Nephron (organoid): ENCODE data around the gene CSMD2.

Experiments
- H3K27ac Mint-ChIP-seq, 3 experiments: 2 replicates each; pipeline ENCODE4 v1.8.0; 2020; ENCODE audit warnings: mixed read lengths in 3 of 3, mild to moderate bottlenecking in 2 of 3, moderate library complexity in 1 of 3
- H3K27me3 Mint-ChIP-seq: 2 replicates; pipeline ENCODE4 v1.8.0; 2021; ENCODE audit warnings: low read depth, mild to moderate bottlenecking, moderate library complexity, mixed read lengths
- H3K36me3 Mint-ChIP-seq: 2 replicates; pipeline ENCODE4 v1.8.0; 2020; ENCODE audit warnings: low read depth, mixed read lengths
- H3K4me1 Mint-ChIP-seq: 2 replicates; pipeline ENCODE4 v1.8.0; 2020; ENCODE audit warnings: mixed read lengths
- H3K4me3 Mint-ChIP-seq, 3 experiments: 2 replicates each; pipeline ENCODE4 v1.8.0; 2020; ENCODE audit warnings: mild to moderate bottlenecking in 3 of 3, mixed read lengths in 3 of 3, moderate library complexity in 2 of 3
- H3K9me3 Mint-ChIP-seq: 2 replicates; pipeline ENCODE4 v1.8.0; 2020; ENCODE audit warnings: mixed read lengths
- TF ChIP-seq, protein P1 (sequence below), 3 experiments: fragments of 200-600 bp; sonication (generic); IDR thresholded peaks; one replicate each; pipeline ENCODE4 v1.5.0; 2021; ENCODE audit warnings: antibody characterized with exemption in 3 of 3; ENCODE audit not compliant: unreplicated experiment in 3 of 3

CSMD2 gene

DNA sequence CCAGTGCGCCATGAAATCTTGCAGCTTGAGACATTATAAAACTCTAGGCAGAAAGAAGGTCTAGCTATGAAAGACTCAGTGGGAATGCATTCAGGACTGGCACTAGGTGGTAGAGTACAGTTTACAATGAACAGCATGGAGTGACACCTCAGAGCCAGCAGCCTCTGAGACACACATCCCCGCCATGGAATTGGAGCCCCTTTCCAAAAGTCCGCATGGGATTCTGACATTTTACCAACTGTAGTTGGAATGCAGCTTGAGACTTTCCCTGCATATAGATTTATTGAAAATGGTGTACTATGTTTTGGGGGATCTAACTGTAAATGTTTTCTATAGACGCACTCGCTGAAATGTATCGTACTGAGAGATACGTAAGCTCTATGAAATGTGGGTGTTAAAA, 576.3 kb downstream of the CSMD2 start:
- no peaks in the 10 kb centered on the region for H3K4me1 Mint-ChIP-seq
- H3K27ac Mint-ChIP-seq: no peak overlapping the region
- no peaks in the 10 kb centered on the region for H3K9me3 Mint-ChIP-seq
- TF ChIP-seq, protein P1, sequence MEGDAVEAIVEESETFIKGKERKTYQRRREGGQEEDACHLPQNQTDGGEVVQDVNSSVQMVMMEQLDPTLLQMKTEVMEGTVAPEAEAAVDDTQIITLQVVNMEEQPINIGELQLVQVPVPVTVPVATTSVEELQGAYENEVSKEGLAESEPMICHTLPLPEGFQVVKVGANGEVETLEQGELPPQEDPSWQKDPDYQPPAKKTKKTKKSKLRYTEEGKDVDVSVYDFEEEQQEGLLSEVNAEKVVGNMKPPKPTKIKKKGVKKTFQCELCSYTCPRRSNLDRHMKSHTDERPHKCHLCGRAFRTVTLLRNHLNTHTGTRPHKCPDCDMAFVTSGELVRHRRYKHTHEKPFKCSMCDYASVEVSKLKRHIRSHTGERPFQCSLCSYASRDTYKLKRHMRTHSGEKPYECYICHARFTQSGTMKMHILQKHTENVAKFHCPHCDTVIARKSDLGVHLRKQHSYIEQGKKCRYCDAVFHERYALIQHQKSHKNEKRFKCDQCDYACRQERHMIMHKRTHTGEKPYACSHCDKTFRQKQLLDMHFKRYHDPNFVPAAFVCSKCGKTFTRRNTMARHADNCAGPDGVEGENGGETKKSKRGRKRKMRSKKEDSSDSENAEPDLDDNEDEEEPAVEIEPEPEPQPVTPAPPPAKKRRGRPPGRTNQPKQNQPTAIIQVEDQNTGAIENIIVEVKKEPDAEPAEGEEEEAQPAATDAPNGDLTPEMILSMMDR (IDR thresholded peaks at IDR 0.05; ENCODE audit: unreplicated experiment in 3 of 3): no peak
- H3K27me3 Mint-ChIP-seq: no peaks in the 10 kb centered on the region
- no peaks in the 10 kb centered on the region for H3K36me3 Mint-ChIP-seq
- H3K4me3 Mint-ChIP-seq: no peak overlapping the region

DNA sequence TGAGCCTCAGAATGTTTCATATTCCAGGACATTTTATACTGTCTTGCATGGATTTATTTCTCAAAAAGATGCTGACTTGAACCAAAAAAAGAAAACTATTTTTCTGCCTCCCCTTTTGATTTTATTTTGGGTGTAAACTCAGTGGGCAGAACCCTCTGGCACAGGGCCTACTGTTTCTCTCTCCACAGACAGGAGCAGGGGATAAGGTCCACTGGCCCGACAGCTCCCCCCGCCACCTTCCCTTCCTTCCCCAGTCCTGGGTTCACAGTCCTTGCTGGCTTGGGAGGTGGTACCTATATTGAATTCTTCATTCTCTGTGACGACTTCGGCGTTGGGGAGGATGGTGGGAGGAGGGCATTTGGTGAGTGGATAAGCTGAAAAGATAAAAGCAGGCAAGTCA, 578.2 kb downstream of the CSMD2 start:
- TF ChIP-seq, protein P1 (IDR thresholded peaks at IDR 0.05; ENCODE audit: unreplicated experiment in 3 of 3): no peak
- Mint-ChIP-seq H3K9me3 (no peaks in the 10 kb centered on the region), H3K27me3 (no peaks in the 10 kb centered on the region), H3K4me3 (no peak overlapping the region), H3K4me1 (no peaks in the 10 kb centered on the region), H3K27ac (no peak overlapping the region), H3K36me3 (no peaks in the 10 kb centered on the region)

DNA sequence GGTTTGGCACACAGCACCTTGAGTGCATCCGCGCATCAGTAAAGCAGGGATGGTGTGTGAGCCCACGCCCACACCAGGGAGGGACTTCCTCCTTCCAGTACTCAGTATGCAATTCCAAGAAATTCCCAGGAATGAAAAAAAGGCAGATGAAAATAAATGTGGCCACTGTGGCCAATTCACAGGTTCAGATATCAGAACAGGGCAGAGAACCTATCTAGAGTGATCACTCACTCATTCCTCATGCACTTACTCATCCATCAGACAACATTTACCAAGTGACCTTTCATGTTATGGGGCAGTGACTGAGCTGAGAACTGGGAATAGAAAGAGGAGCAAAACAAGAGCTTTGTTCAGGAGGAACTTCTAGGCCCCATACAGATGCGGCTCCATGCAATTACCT, 578.9 kb downstream of the CSMD2 start:
- Mint-ChIP-seq H3K9me3 (no peaks in the 10 kb centered on the region), H3K27ac (no peak overlapping the region), H3K36me3 (no peaks in the 10 kb centered on the region), H3K4me3 (no peak overlapping the region), H3K4me1 (no peaks in the 10 kb centered on the region), H3K27me3 (no peaks in the 10 kb centered on the region)
- TF ChIP-seq, protein P1 (IDR thresholded peaks at IDR 0.05; ENCODE audit: unreplicated experiment in 3 of 3): no peak

DNA sequence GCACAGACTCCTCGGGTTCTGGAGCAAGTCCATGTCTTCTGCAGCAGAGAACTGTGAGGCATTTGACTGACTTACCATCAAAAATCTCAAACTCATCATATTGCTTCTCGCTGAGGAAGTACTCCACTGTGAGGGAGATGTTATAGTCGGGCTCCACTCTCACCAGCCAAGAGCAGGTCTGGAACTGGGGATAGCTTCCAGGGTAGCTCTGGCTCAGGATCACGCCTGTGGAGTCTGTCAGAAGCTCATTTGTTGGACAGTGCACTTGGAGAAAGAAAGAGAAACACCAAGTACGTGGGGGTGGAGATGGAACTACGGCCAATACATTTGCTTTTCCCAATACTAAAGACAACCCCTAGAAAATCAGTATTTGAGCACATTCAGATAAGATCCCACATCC, 581.5 kb downstream of the CSMD2 start:
- Mint-ChIP-seq H3K4me3 (no peak overlapping the region), H3K27me3 (no peaks in the 10 kb centered on the region), H3K9me3 (no peaks in the 10 kb centered on the region), H3K36me3 (no peaks in the 10 kb centered on the region), H3K27ac (no peak overlapping the region), H3K4me1 (no peaks in the 10 kb centered on the region)
- TF ChIP-seq, protein P1 (IDR thresholded peaks at IDR 0.05; ENCODE audit: unreplicated experiment in 3 of 3): no peak

DNA sequence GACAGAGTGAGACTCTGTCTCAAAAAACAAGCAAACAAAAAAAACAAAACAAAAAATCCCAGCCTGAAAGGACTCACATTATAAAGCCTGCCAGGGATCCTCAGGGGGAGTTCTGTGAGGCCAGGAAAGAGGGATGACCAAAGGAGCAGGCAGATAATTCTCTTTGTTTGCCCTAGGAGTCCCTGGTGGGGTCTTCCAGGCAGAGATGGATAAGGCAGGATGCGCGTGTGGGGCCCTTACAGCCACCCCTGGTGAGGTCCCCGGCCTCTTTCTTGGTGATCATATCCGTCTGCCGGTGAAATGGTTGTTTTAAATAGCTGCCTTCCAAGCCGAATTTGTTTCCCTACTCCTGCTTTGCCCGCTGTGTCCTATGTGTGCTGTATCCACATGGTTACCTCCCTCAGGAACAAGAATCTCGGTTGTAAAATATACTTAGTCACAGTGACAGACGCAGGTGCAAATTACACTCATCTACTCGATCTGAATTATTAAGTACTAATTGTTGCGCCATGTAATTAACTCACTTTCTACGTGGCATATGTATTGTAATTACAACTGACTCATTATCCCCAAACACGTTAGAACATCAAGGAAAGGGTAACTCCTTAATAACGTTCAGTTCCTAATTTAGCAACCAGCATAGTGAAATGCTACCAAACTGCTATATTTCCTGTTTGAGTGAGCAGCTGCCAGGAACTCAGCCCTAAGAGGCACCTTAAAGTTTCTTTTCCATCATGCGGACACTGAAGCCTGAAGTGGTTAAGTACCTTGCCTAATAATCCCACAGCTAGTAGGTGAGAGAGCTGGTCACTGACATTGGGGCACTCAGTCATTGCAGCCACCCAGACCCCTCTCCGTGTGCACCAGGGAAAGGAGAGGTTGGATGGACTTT, 586.2 kb downstream of the CSMD2 start:
- H3K9me3 Mint-ChIP-seq: peaks cover 7% of the 10 kb centered on the region
- H3K27ac Mint-ChIP-seq: no peak overlapping the region

More for the DNA sequence above, 586.2 kb downstream of the CSMD2 start:
- H3K4me1 Mint-ChIP-seq: peaks cover 15% of the 10 kb centered on the region
- peaks cover 3% of the 10 kb centered on the region for H3K27me3 Mint-ChIP-seq
- no peak overlapping the region for H3K4me3 Mint-ChIP-seq
- peaks cover 5% of the 10 kb centered on the region for H3K36me3 Mint-ChIP-seq
- TF ChIP-seq, protein P1 (IDR thresholded peaks at IDR 0.05; ENCODE audit: unreplicated experiment in 3 of 3): no peak
